ENCODE data around the gene DPF1.

DPF1 gene

GRCh38 chr19:38218204-38218603 lies 5.8 kb downstream of the DPF1 start:
- no peak for DNase-seq

GRCh38 chr19:38216785-38217641 lies 7.0 kb downstream of the DPF1 start:
- DNase-seq = no peak

DNA sequence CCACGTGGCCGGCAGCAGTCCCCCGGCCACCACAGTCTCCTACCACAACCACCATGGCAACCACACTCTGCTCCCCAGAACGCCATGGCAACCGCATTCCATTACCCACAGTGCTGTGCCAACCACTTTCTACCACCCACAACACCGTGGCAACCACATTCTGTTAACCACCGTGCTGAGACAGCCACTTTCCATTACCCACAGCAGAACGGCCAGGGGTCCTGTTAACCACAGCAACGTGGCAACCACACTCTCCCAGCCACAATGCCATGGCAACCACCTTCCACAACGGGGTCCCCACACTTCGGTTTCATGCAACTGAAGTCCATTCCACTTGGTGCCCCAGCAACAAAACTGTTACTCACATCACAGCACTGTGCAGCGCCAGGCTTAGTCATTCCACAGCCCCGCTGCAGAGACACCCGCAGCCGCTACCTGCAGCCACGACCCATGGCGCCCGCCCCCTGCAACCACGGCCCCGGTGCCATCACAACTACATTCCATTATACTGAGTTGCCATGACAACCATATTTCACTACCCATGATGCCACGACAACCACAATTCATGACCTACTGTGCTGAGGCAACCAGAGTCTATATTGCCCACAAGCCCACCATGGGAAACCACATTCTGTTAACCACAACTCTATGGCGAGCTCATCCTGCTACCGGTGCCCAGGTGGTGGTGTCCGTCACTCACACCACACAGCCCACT lies 10.0 kb downstream of the DPF1 start:
- DNase-seq = peak; percentile 64

DNA sequence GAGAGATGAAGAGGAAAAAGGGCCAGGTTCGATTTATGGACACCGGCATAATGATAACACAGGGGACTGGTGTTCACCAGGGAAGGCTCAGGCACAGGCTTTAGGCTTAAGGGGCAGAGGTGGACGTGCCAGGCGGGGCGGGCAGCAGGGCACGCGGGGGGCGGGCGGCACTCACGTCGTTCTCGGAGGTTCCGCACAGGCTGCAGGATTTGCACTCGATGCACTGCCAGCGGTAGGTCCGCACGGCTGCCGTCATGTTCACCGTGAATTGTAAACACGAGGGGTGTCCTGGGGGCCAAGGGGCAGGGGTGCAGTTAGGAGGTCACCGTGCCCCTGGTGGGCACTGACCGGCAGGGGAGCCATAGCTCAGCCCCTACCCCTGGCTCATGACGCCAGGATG lies 10.6 kb downstream of the DPF1 start:
- no peak for DNase-seq

DNA sequence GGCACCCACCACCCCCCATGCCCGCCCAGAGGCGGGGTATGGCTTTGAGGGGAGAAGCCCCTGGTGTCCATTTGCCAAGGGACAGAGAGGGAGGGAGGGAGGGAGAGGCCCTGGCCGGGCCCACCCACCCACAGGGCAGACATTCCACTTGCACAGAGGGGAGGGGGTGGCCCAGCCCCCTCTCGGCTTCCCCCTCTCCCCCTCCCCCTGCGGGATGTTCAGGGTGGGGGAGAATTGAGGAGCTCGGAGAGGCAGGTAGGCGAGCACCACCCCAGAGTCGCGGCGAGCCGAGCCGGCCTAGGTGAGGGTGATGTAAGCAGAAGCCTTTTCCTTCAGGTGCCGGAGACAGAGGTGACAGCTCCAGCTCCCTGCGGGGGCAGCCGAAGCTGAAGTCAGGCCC lies 12.3 kb downstream of the DPF1 start:
- DNase-seq = no peak

- DNase-seq = no peak
Observed at GRCh38 chr19:38211151-38211591, 12.9 kb downstream of the DPF1 start.

- DNase-seq = no peak
Observed at GRCh38 chr19:38210458-38210987, 13.5 kb downstream of the DPF1 start.

GRCh38 chr19:38209671-38210457 lies 14.2 kb downstream of the DPF1 start:
- DNase-seq = no peak

DNA sequence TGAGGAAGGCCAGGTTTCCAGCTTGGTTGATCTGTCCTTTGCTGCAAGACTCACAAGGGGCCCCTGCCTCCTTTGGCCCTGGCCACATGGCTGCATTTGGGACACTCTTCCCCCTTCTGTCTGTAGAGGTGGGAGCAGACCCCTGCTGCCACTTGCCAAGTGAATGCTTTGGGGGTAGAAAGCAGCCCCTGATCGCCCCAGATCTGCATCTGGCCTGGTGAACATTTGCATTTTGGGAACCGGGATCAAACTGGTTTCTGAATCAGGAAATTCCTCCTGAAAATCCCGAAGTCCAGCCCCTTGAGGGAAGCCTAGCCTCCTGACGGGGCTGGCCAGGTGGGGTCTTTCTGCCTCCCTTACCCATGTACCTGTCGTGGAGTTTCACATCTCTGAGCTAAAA lies 14.9 kb downstream of the DPF1 start:
- DNase-seq = no peak

- DNase-seq = no peak
Observed at GRCh38 chr19:38208571-38208970, 15.5 kb downstream of the DPF1 start.

GRCh38 chr19:38207543-38207942 lies 16.5 kb downstream of the DPF1 start:
- DNase-seq = no peak

- DNase-seq = no peak
Observed at GRCh38 chr19:38206928-38207327, 17.1 kb downstream of the DPF1 start.

GRCh38 chr19:38206006-38206745 lies 17.8 kb downstream of the DPF1 start:
- no peak for DNase-seq

DNA sequence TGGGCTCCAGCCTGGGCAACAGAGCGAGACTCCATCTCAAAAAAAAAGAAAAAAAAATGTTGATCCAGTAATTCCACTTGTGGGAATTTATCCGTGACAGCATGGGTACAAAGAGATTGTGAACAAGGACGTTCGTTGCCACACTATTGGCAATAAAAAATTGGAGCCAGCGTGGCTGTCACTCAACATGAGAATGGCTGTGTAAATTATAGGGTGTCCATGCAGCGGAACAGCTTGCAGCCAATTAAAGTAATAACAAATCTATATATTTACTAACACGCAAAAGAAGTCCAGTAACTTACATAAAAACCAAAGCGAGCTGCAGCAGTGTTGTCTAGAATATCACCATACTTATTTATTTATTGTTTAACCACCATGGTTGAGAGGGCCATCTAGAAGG lies 19.3 kb downstream of the DPF1 start:
- DNase-seq = no peak

DNA sequence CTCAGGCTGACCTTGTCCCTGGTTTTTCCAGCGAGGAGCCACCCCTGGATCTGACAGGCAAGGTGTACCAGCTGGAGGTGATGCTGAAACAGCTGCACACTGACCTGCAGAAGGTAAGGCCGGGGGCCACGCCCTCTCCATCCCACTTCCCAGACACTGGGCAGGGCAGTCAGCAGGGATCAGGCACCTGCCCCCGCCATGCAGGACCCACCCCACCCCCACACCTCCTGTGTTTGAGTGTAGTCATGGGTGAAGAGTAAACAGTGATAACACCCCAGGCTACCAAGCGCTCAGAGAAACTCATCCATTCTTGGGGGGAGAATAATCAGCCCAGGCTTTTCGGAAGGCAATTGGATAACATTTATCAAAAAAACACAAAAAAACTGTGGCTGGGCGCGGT lies 19.9 kb downstream of the DPF1 start:
- no peak for DNase-seq

- DNase-seq = no peak
Observed at GRCh38 chr19:38203197-38203596, 20.8 kb downstream of the DPF1 start.

GRCh38 chr19:38202504-38202903 lies 21.5 kb downstream of the DPF1 start:
- DNase-seq = no peak

GRCh38 chr19:38201731-38202130 lies 22.3 kb downstream of the DPF1 start:
- no peak for DNase-seq

DNA sequence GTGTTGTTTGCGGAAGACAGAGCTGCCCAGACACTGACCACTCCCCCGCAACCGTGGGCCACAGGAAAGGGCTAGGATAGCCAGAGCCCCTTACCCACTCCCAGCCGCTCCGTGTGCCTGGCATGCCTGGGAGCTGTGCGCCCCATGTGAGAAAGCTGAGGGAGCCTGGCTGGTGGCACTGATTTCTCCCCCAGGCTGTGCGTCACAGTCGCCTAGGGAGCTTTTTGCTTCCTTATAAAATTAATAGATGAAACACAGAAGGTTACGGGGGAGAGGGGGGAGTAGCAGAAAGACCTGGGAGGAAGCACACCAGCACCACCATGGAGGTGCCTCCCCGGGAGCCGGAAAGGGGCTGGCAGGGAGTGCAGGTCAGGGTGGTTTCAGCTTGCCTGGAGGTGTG lies 24.7 kb downstream of the DPF1 start:
- no peak for DNase-seq

DNA sequence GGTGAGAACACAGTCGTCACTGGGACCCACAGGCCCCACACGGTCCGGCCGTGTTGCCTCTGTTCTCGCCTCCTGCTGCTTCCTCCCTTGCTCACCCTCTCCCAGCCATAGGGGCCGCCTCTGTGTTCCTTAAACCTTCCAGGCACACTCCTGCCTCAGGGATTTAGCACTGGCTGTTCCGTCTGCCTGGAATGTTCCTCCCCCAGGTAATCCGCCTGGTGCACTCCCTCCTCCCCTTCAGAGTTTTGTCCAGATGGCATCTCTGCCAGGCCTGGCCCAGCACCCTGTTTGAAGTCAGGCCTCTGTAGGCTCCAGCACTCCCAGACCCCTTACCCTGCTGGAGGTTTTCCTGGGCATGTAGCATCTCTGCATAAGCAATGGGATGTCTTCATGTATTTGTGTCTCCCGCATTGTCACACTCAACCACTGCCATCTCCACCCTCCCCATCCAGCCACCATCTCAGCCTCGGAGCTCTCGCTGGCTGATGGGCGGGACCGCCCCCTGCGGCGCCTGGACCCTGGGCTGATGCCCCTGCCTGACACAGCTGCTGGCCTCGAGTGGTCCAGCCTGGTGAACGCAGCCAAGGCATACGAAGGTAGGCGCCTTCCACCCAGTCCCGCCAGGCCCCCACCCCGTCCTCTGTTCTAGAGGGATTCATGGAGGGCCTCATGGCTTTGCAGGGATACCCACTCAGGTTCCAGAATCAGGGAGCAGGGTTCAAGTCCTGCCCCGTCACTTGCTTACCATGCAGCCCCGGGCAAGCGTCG lies 25.9 kb downstream of the DPF1 start:
- DNase-seq = no peak

GRCh38 chr19:38196948-38197656 lies 26.9 kb downstream of the DPF1 start:
- DNase-seq = no peak

All from activated CD4-positive, CD25-positive, alpha-beta regulatory T cell treated with anti-CD3 and anti-CD28 coated beads, Interleukin-2, amount 50 U/mL, for 72 hours (primary cell).